Measurements from ENCODE around the gene TTF2.

DNA sequence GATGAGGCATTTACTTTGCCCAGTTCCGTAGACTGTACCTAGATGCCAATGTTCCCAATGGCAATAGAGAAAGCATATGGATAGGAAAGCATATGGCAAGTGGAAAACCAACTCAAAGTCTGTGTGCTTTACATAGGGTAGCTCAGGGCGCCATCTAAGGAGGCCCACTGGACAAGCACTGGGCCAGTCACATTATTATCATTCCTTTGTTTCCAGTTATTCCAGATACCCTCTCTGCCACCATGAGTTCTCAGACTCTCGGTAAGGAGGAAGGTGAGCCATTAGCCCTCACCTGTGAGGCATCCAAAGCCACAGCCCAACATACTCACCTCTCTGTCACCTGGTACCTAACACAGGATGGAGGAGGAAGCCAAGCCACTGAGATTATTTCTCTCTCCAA is 48.8 kb upstream of the TTF2 start:
- no peak for TF ChIP-seq CTCF (IDR thresholded peaks at IDR 0.05)
- no peak for TF ChIP-seq POLR2A (IDR thresholded peaks at IDR 0.05; ENCODE audit: low read depth)
